Heart right ventricle (tissue), 16 donors: ENCODE measurements around the gene DOCK4. TPM values are rescaled to one million over a fixed set of nuclear protein-coding genes. Genes with fewer than 3 reads are reported as not detected.

ENCODE experiments used
- ATAC-seq, 8 donors: fragments of 200-7000 bp; cut with Tn5 transposase; one replicate each; pipeline ENCODE4 v1.9.1; 2020; ENCODE audit warnings: mild to moderate bottlenecking in 8 of 8, moderate library complexity in 8 of 8, moderate number of reproducible peaks in 1 of 8
- DNase-seq, 2 donors: peaks; one replicate each; pipeline ENCODE4 v3.0.0-alpha.2; 2020
- H3K27ac ChIP-seq, 10 donors: fragments of 200-600 bp; sonication (generic) in 2 of 10; one replicate each; pipeline versions ENCODE4 v1.5.0 to v1.8.0; 2020 to 2022; ENCODE audit warnings: mild to moderate bottlenecking in 3 of 10
- H3K27me3 ChIP-seq, 7 donors: fragments of 200-600 bp; one replicate each; pipeline ENCODE4 v1.8.0; 2021 to 2022; ENCODE audit warnings: mild to moderate bottlenecking in 2 of 7
- H3K36me3 ChIP-seq, 9 donors: fragments of 200-600 bp; sonication (generic) in 1 of 9; one replicate each; pipeline versions ENCODE4 v1.5.0 to v1.8.0; 2020 to 2022; ENCODE audit warnings: mild to moderate bottlenecking in 2 of 9
- H3K4me1 ChIP-seq, 9 donors: fragments of 200-600 bp; sonication (generic) in 1 of 9; one replicate each; pipeline versions ENCODE4 v1.5.0 to v1.8.0; 2020 to 2022; ENCODE audit warnings: mild to moderate bottlenecking in 4 of 9
- H3K4me3 ChIP-seq, 10 donors: fragments of 200-600 bp; sonication (generic) in 2 of 10; one replicate each; pipeline versions ENCODE4 v1.5.0 to v1.8.0; 2020 to 2022; ENCODE audit warnings: mild to moderate bottlenecking in 7 of 10, moderate library complexity in 2 of 10
- H3K9me3 ChIP-seq, 11 donors: fragments of 200-600 bp in 10 of 11; sonication (generic) in 2 of 11; one replicate each; pipeline versions ENCODE4 v1.5.0 to v1.8.0; 2013 to 2022; ENCODE audit warnings: mild to moderate bottlenecking in 2 of 11, control low read depth in 1 of 11, moderate library complexity in 1 of 11
- CTCF ChIP-seq, 9 donors: fragments of 200-600 bp; sonication (generic) in 2 of 9; IDR thresholded peaks; one replicate each; pipeline versions ENCODE4 v1.5.0 to v1.8.0; 2021 to 2022; ENCODE audit warnings: antibody characterized with exemption in 9 of 9, mild to moderate bottlenecking in 5 of 9, moderate library complexity in 1 of 9
- WGBS, 2 donors: extraction: QIAGEN DNeasy Blood & Tissue Kit; methylation state at CpG; one replicate each; pipeline ENCODE4 v1.1.7; 2013; ENCODE audit warnings: inconsistent platforms in 1 of 2; 5-methylcytosine and 5-hydroxymethylcytosine counted together
- intact Hi-C, 10 donors: fragments of 100-400 bp; cut with DNase I; formaldehyde crosslinking; loops; one replicate each; pipeline versions ENCODE4 v1.11.1 to v1.14.2; 2022
- polyA plus RNA-seq, 2 donors: library from polyadenylated mRNA; stranded (reverse); fragments of 200-250 nt; gene quantifications; one replicate each; pipeline ENCODE4 v1.2.3, GENCODE V29; 2013
- total RNA-seq, 10 donors: library from RNA; stranded (reverse); fragmentation: NEBNext Ultra II Directional in 3 of 10; extraction: Animal tissue kit (Norgen Biotek cat#: 25700) in 3 of 10; gene quantifications; one replicate each; pipeline versions ENCODE4 v1.2.1 to v1.2.4, GENCODE V29; 2021 to 2023
- donor health status: Arrhythmogenic right ventricular cardiomyopathy.
- donor health status: ischemic (EF 13 %, LVEDD 7.1; RV severe dilation, severe dysfunction).
- donor health status: healthy with polysubstance abuse.
- donor health status: DM: no; HTN: yes; CAD: no.
- donor health status: DM: no; HTN: no; CAD: no.
- donor health status: ischemic (EF 25% LVEDD 6.9; RV normal size, moderate dysfunction).
- donor health status: ischemic (EF 25% LVEDD 5.7; RV mildly dilated, moderate dysfunction).
- donor health status: healthy.
- donor health status: DM: yes; HTN: yes; CAD: no.
- donor health status: Ischemic cardiomyopathy.
- donor health status: ischemic (EF 35%, LVEDD 5.7; RV mildly dilated, moderate dysfunction).
- donor health status: nonischemic (EF 11% LVEDD 7.7; RV severe dilation, severe dysfunction).
- donor health status: DM: yes; HTN: yes; CAD: no.
- donor health status: PGD.
- donor health status: ischemic (EF 29% LVEDD 5.4; RV normal size, mild dysfunction).
- donor health status: nonischemic (EF 23%, LVEDD 6.1; RV moderate dilation, normal function).

The DOCK4 gene
- total and polyA plus RNA-seq, 12 donors, result 2.6 to 26.8 (median 14.7) TPM

DNA sequence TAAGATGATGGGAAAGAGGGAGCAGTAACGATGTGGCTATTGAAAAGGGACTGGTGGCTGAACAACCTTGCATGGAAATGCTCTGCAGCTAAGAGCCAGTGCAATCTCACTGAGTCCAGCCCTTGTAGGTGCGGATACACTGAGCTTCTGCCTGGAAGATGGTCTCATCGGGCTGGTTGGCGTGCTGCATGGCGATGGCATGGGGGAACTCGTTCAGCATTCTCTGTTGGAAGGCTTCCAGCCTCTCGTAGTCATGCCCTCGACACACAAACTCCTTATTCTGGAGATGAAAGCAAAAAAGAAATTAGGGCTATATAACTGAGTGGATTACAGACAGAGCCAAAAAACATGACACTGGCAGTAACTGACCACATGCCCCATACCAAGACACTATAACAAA lies 446.2 kb downstream of the DOCK4 start:
- intact Hi-C loops, result loop anchor here in 5 of 10 donors (5.0 kb wide), 3 partner anchors 97 to 657 kb away; no protein-coding TSS in a partner anchor
- DNase-seq (no peak), ATAC-seq (no peak)
- peaks cover 0 to 8% (median 0%) of the 10 kb centered on the region in 9 donors for H3K4me1 ChIP-seq
- TF ChIP-seq CTCF (IDR thresholded peaks at IDR 0.05), result no peak
- H3K36me3 ChIP-seq, result peaks cover 0 to 80% (median 13%) of the 10 kb centered on the region in 9 donors
- H3K27me3 ChIP-seq, result no peaks in the 10 kb centered on the region
- H3K9me3 ChIP-seq, result no peaks in the 10 kb centered on the region
- H3K4me3 ChIP-seq, result no peak overlapping the region
- H3K27ac ChIP-seq, result no peak overlapping the region
- 89 to 90% methylated on average over 8 of the region's 8 CpGs for WGBS, 2 donors

GRCh38 chr7:111758332-111758731 lies 447.9 kb downstream of the DOCK4 start:
- peaks cover 0 to 81% (median 13%) of the 10 kb centered on the region in 9 donors for H3K36me3 ChIP-seq
- ATAC-seq, result no peak
- H3K27me3 ChIP-seq, result no peaks in the 10 kb centered on the region
- no peak for DNase-seq
- H3K27ac ChIP-seq, result no peak overlapping the region
- TF ChIP-seq CTCF (IDR thresholded peaks at IDR 0.05), result no peak
- H3K4me3 ChIP-seq, result no peak overlapping the region
- intact Hi-C loops, result loop anchor here in 7 of 10 donors (5.0 to 10.0 kb wide), 5 partner anchors 96 to 736 kb away; no protein-coding TSS in a partner anchor
- peaks cover 0 to 4% (median 0%) of the 10 kb centered on the region in 9 donors for H3K4me1 ChIP-seq
- no peaks in the 10 kb centered on the region for H3K9me3 ChIP-seq
- 91 to 95% methylated on average over 5 of the region's 5 CpGs for WGBS, 2 donors

DNA sequence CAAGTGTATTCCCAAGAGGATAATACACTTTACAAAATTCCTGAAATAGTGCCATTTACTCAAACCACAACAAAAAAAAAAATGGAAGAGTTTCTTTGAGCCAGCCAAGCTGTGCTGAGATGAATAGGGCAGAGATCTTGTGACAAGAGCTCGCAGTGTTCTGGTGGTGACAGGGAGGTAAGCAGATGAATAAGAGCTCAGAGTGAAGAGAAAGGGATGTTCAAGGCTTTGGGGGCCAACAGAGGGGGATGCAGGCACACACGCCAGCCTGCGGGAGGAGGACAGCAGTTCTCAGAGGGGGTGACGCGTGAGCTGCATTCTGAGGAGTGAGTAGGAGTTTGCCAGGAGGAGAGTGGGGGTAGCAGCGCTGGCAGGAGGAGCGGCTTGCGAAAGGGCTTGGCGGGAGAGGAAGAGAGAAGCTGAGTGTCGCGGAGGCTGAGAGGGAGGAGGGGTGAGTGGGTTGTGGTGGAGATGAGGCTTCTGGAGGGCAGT lies 449.5 kb downstream of the DOCK4 start:
- Histone ChIP-seq H3K4me3 (peak overlapping the region in 5 of 10 donors; percentile 4 to 16 (median 11)), H3K36me3 (peaks cover 0 to 76% (median 13%) of the 10 kb centered on the region in 9 donors), H3K27me3 (no peaks in the 10 kb centered on the region), H3K27ac (no peak overlapping the region), H3K4me1 (no peaks in the 10 kb centered on the region), H3K9me3 (no peaks in the 10 kb centered on the region)
- ATAC-seq (peak; percentile 41 to 90 (median 74)), DNase-seq (peak; percentile 38 to 63)
- 66 to 76% methylated on average over 11 of the region's 11 CpGs for WGBS, 2 donors
- TF ChIP-seq CTCF (IDR thresholded peaks at IDR 0.05), result no peak
- intact Hi-C loops, result loop anchor here in 7 of 10 donors (5.0 to 10.0 kb wide), 5 partner anchors 98 to 738 kb away; no protein-coding TSS in a partner anchor

GRCh38 chr7:111755383-111755782 lies 450.8 kb downstream of the DOCK4 start:
- no peaks in the 10 kb centered on the region for H3K27me3 ChIP-seq
- no peaks in the 10 kb centered on the region for H3K4me1 ChIP-seq
- H3K36me3 ChIP-seq, result peaks cover 0 to 73% (median 13%) of the 10 kb centered on the region in 9 donors
- intact Hi-C loops, result loop anchor here in 7 of 10 donors (5.0 to 10.0 kb wide), 5 partner anchors 99 to 739 kb away; no protein-coding TSS in a partner anchor
- no peak for ATAC-seq
- H3K4me3 ChIP-seq, result no peak overlapping the region
- TF ChIP-seq CTCF (IDR thresholded peaks at IDR 0.05), result no peak
- no peaks in the 10 kb centered on the region for H3K9me3 ChIP-seq
- DNase-seq, result no peak
- H3K27ac ChIP-seq, result no peak overlapping the region
- WGBS, 2 donors, result 93 to 97% methylated on average over 6 of the region's 6 CpGs
